Measurements from ENCODE around the gene LIN28B. TPM values are rescaled to one million over a fixed set of nuclear protein-coding genes. Genes with fewer than 3 reads are reported as not detected.

Gene LIN28B
- total and polyA plus RNA-seq, 7 donors = not detected

- intact Hi-C loops (cut with DNase I) = no loop called here
- H3K4me3 ChIP-seq = no peak overlapping the region
- DNase-seq = no peak
- no peak overlapping the region for H3K27ac ChIP-seq
- no peak for ATAC-seq
- WGBS, 3 donors = 65 to 84% (median 76%) methylated on average over 3 of the region's 3 CpGs
- no peaks in the 10 kb centered on the region for H3K9me3 ChIP-seq
- no peaks in the 10 kb centered on the region for H3K36me3 ChIP-seq (ENCODE audit: insufficient read depth in 1 of 2, low read depth in 1 of 2)
- H3K27me3 ChIP-seq (ENCODE audit: insufficient read depth in 3 of 3, low read length in 2 of 3) = peaks cover 0 to under 1% (median 0%) of the 10 kb centered on the region in 3 donors
- no peaks in the 10 kb centered on the region for H3K4me1 ChIP-seq
- no peak for TF ChIP-seq CTCF (IDR thresholded peaks at IDR 0.05)
Observed at GRCh38 chr6:104928141-104928540, 28.8 kb upstream of the LIN28B start.

- TF ChIP-seq CTCF (IDR thresholded peaks at IDR 0.05) = no peak
- no peak for ATAC-seq
- no peaks in the 10 kb centered on the region for H3K36me3 ChIP-seq (ENCODE audit: insufficient read depth in 1 of 2, low read depth in 1 of 2)
- H3K27ac ChIP-seq = no peak overlapping the region
- intact Hi-C loops (cut with DNase I) = no loop called here
- peaks cover 0 to 5% (median 0%) of the 10 kb centered on the region in 3 donors for H3K27me3 ChIP-seq (ENCODE audit: insufficient read depth in 3 of 3, low read length in 2 of 3)
- DNase-seq = no peak
- 72 to 91% (median 85%) methylated on average over 5 of the region's 5 CpGs for WGBS, 3 donors
- no peaks in the 10 kb centered on the region for H3K9me3 ChIP-seq
- no peak overlapping the region for H3K4me3 ChIP-seq
- no peaks in the 10 kb centered on the region for H3K4me1 ChIP-seq
Observed at GRCh38 chr6:104929353-104929752, 27.6 kb upstream of the LIN28B start.

- WGBS, 3 donors = 37 to 48% (median 43%) methylated on average over 2 of the region's 2 CpGs
- intact Hi-C loops (cut with DNase I) = no loop called here
Observed at GRCh38 chr6:104930939-104931338, 26.0 kb upstream of the LIN28B start.

GRCh38 chr6:104936766-104937535, 20.0 kb upstream of the LIN28B start:
- TF ChIP-seq CTCF (IDR thresholded peaks at IDR 0.05) = no peak
- Histone ChIP-seq H3K36me3 (ENCODE audit: insufficient read depth in 1 of 2, low read depth in 1 of 2) (no peaks in the 10 kb centered on the region), H3K4me3 (no peak overlapping the region), H3K27me3 (ENCODE audit: insufficient read depth in 3 of 3, low read length in 2 of 3) (peaks cover 17 to 40% (median 20%) of the 10 kb centered on the region in 3 donors), H3K27ac (no peak overlapping the region), H3K4me1 (peaks cover 4% of the 10 kb centered on the region), H3K9me3 (no peaks in the 10 kb centered on the region)
- DNase-seq (no peak), ATAC-seq (no peak)
- 93 to 94% (median 93%) methylated on average over 38 of the region's 38 CpGs for WGBS, 3 donors
- intact Hi-C loops (cut with DNase I) = no loop called here

More at GRCh38 chr6:104930939-104931338, 26.0 kb upstream of the LIN28B start:
- peaks cover 0 to 6% (median 5%) of the 10 kb centered on the region in 3 donors for H3K27me3 ChIP-seq (ENCODE audit: insufficient read depth in 3 of 3, low read length in 2 of 3)
- DNase-seq (no peak), ATAC-seq (no peak)
- TF ChIP-seq CTCF (IDR thresholded peaks at IDR 0.05) = no peak
- no peaks in the 10 kb centered on the region for H3K4me1 ChIP-seq
- H3K36me3 ChIP-seq (ENCODE audit: insufficient read depth in 1 of 2, low read depth in 1 of 2) = no peaks in the 10 kb centered on the region
- H3K27ac ChIP-seq = no peak overlapping the region
- H3K4me3 ChIP-seq = no peak overlapping the region
- no peaks in the 10 kb centered on the region for H3K9me3 ChIP-seq

Data from psoas muscle (tissue), 8 donors.